Bronchial epithelial cell (primary cell): ENCODE results near the gene UGT1A5. TPM values are rescaled to one million over a fixed set of nuclear protein-coding genes. Genes with fewer than 3 reads are reported as not detected.
"Not testable (repeated sequence)": the region's sequence is repeated elsewhere in the genome, so short reads cannot be mapped to it uniquely, and the experiment has no call there.

ENCODE experiments used
- DNase-seq: peaks from one replicate; pipeline ENCODE4 v3.0.0-alpha.2; 2010; ENCODE audit warnings: low read depth
- FAIRE-seq: peaks from 2 replicates; lab custom pipeline; 2011; peaks lifted over from hg19 to GRCh38; lab: Jason Lieb, UNC
- H3K27me3 ChIP-seq: 2 replicates; pipeline ENCODE4 v1.5.1; 2011; ENCODE audit warnings: low read length; ENCODE audit not compliant: control insufficient read depth, insufficient read depth
- H3K36me3 ChIP-seq: 2 replicates; pipeline ENCODE4 v1.5.1; 2011; ENCODE audit warnings: low read length; ENCODE audit not compliant: control insufficient read depth, insufficient read depth
- H3K4me3 ChIP-seq: 2 replicates; pipeline ENCODE4 v1.5.1; 2011; ENCODE audit warnings: mild to moderate bottlenecking, low read depth, low read length, control low read depth
- total RNA-seq: library from RNA; depleted of rRNA; stranded (reverse); fragments of >200 nt; gene quantifications from 2 replicates; pipeline ENCODE4 v1.2.1, GENCODE V29; 2014
- TF ChIP-seq, protein P1 (sequence below): IDR thresholded peaks from 2 replicates; pipeline ENCODE4 v1.5.1; 2011; ENCODE audit warnings: mild to moderate bottlenecking, moderate library complexity, low read length, control low read depth, inconsistent platforms; ENCODE audit not compliant: insufficient read depth, severe bottlenecking

The UGT1A5 gene
- total RNA-seq, 1 donor from 2014 or later = 0.26 TPM

DNA sequence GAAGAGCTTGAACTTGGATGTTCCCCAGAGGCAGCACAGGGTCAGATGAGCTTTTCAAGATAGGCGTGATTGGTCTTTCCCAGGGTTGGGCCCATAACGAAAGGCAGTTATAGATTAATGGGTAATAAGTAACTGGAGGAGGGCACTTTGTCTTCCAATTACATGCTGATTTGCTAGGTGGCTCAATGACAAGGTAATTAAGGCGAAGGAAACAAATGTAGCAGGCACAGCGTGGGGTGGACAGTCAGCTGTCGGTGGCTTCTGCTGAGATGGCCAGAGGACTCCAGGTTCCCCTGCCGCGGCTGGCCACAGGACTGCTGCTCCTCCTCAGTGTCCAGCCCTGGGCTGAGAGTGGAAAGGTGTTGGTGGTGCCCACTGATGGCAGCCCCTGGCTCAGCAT, 5.8 kb downstream of the UGT1A5 start, which contains the start of gene UGT1A4:
Gene UGT1A4 (plus strand): TSS at position 185 of the 400 bp plus-strand sequence. CDS start 85 bp downstream, at position 270.
- H3K36me3 ChIP-seq = peaks cover 7% of the 10 kb centered on the region
- DNase-seq (no peak), FAIRE-seq (peak; percentile 94)
- no peaks in the 10 kb centered on the region for H3K27me3 ChIP-seq
- H3K4me3 ChIP-seq = no peak within 1 kb of the TSS
- TF ChIP-seq, protein P1, sequence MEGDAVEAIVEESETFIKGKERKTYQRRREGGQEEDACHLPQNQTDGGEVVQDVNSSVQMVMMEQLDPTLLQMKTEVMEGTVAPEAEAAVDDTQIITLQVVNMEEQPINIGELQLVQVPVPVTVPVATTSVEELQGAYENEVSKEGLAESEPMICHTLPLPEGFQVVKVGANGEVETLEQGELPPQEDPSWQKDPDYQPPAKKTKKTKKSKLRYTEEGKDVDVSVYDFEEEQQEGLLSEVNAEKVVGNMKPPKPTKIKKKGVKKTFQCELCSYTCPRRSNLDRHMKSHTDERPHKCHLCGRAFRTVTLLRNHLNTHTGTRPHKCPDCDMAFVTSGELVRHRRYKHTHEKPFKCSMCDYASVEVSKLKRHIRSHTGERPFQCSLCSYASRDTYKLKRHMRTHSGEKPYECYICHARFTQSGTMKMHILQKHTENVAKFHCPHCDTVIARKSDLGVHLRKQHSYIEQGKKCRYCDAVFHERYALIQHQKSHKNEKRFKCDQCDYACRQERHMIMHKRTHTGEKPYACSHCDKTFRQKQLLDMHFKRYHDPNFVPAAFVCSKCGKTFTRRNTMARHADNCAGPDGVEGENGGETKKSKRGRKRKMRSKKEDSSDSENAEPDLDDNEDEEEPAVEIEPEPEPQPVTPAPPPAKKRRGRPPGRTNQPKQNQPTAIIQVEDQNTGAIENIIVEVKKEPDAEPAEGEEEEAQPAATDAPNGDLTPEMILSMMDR = no peak

DNA sequence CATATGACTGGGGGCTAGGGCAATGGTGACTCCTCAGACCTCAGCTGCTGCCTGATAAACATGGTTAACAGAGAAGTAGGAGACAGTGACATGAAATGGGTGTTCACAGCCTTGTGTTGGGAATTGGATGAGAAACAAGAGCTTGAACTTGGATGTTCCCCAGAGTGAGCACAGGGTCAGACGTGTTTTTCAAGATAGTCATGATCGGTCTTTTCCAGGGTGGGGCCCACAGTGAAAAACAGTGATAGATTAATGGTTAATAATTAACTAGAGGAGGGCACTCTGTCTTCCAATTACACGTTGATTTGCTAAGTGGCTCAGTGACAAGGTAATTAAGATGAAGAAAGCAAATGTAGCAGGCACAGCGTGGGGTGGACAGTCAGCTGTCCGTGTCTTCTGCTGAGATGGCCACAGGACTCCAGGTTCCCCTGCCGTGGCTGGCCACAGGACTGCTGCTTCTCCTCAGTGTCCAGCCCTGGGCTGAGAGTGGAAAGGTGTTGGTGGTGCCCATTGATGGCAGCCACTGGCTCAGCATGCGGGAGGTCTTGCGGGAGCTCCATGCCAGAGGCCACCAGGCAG, 16.1 kb downstream of the UGT1A5 start, which contains the start of gene UGT1A3:
Gene UGT1A3 (plus strand): TSS at position 320 of the 579 bp plus-strand sequence. CDS start 85 bp downstream, at position 405.
- TF ChIP-seq, protein P1 = no peak
- H3K4me3 ChIP-seq = no peak within 1 kb of the TSS
- DNase-seq (no peak), FAIRE-seq (peak; percentile 82)
- H3K27me3 ChIP-seq = no peaks in the 10 kb centered on the region
- H3K36me3 ChIP-seq = peaks cover 6% of the 10 kb centered on the region

DNA sequence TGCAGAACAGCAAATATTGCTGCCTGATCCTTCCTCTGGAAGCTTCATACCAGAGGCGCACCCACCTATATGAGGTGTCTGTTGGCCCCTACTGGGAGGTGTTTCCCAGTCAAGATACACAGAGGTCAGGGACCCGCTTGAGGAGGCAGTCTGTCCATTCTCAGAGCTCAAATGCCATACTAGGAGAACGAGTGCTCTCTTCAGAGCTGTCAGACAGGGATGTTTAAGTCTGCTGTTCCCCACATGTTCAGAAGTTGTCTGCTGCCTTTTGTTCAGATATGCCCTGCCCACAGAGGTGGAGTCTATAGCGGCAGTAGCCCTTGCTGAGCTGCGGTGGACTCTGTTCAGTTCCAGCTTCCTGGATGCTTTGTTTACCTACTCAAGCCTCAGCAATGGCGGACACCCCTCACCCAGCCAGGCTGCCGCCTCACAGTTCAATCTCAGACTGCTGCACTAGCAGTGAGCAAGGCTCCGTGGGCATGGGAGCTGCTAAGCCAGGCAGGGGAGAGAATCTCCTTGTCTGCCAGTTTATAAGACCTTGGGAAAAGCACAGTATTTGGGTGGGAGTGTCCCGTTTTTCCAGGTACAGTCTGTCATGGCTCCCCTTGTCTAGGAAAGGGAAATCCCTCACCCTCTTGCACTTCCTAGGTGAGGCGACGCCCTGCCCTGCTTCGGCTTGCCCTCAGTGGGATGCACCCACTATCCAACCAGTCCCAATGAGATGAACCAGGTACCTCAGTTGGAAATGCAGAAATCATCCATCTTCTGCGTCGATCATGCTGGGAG, 24.4 kb downstream of the UGT1A5 start:
- DNase-seq, H3K4me3 ChIP-seq, H3K27me3 ChIP-seq, H3K36me3 ChIP-seq, FAIRE-seq: not testable (repeated sequence)

DNA sequence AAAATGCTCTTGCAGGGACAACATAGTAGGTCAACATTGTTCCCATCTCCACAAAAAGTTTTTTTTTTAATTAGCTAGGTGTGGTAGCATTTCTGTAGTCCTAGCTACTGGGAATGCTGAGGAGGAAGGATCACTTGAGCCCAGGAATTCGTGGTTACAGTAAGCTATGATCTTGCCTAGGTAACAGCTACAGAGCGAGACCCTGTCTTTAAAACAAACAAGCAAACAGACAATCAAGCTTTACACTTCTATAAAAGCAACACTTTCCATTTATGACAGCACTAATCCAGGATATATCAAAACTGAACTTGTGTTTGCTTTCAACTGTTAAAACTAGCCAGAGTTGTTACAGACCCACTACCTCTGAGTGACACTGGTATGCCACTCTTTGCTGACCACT, 28.2 kb downstream of the UGT1A5 start:
- TF ChIP-seq, protein P1 = no peak
- Histone ChIP-seq H3K4me3 (no peak overlapping the region), H3K36me3 (peaks cover 6% of the 10 kb centered on the region), H3K27me3 (no peaks in the 10 kb centered on the region)
- FAIRE-seq (no peak), DNase-seq (no peak)

DNA sequence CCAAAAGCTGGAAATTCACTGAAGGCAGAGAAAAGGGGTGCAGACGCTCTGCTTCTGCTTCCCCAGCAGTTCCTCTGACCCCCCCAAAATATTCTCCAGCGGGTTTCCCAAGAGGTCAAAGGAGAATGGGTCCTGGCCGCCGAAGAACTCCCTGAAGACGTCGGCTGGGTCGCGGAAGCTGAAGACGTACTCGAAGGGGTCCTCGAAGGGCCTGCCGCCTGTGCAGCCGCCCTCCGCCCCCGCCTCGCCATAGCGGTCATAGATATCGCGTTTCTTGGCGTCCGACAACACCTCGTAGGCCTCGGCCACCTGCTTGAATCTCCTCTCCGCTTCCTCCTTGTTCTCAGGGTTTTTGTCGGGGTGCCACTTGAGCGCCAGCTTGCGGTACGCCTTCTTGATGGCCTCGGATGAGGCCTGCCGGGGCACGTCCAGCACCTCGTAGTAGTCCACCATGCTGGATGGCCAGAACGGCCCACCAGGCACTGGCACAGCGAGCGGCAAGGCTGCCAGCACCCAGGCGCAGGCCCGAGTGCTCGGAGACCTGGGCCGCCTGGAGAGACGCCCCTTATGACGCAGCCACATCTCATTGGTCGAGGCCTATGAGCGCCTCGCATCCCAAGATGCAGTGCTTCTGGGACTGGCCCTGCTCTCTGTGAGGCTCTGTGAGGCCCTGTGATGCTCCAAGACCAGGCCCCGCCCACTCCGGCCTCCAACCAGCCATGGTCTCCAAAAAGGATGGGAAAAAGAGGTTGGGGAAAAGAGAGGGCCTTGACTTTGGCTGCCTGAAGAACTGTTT, 31.0 kb downstream of the UGT1A5 start:
- Histone ChIP-seq H3K36me3 (peaks cover 1% of the 10 kb centered on the region), H3K4me3 (no peak overlapping the region), H3K27me3 (no peaks in the 10 kb centered on the region)
- no peak for FAIRE-seq
- DNase-seq = no peak
- TF ChIP-seq, protein P1 = no peak
